Uterus (tissue), 4 donors: Measurements from ENCODE around the gene LRRC26. TPM values are rescaled to one million over a fixed set of nuclear protein-coding genes. Genes with fewer than 3 reads are reported as not detected.
"Not testable (repeated sequence)": the region's sequence is repeated elsewhere in the genome, so short reads cannot be mapped to it uniquely, and the experiment has no call there.

ENCODE experiments used
- DNase-seq, 2 donors: peaks; one replicate each; pipeline ENCODE4 v3.0.0-alpha.2; 2019 to 2020
- H3K27ac ChIP-seq, 2 donors: fragments of 200-600 bp; sonication (generic); 1 replicate in 1 of 2; 2 replicates in 1 of 2; pipeline ENCODE4 v1.5.1; 2016 to 2018
- H3K27me3 ChIP-seq, 2 donors: fragments of 200-600 bp; sonication (generic); one replicate each; pipeline ENCODE4 v1.5.1; 2018 to 2019; ENCODE audit warnings: control low read depth in 1 of 2
- H3K36me3 ChIP-seq, 2 donors: fragments of 200-600 bp; sonication (generic); one replicate each; pipeline ENCODE4 v1.5.1; 2019; ENCODE audit warnings: control low read depth in 1 of 2
- H3K4me1 ChIP-seq, 2 donors: fragments of 200-600 bp; sonication (generic); one replicate each; pipeline ENCODE4 v1.5.1; 2018 to 2019; ENCODE audit warnings: control low read depth in 1 of 2
- H3K4me3 ChIP-seq, 2 donors: fragments of 200-600 bp; sonication (generic); 1 replicate in 1 of 2; 2 replicates in 1 of 2; pipeline ENCODE4 v1.5.1; 2018 to 2019; ENCODE audit warnings: mild to moderate bottlenecking in 1 of 2
- H3K9me3 ChIP-seq, 2 donors: fragments of 200-600 bp; sonication (generic); one replicate each; pipeline ENCODE4 v1.5.1; 2019; ENCODE audit warnings: control low read depth in 1 of 2
- CTCF ChIP-seq, 4 experiments: fragments of 200-600 bp in 2 of 4; fragments of 450-650 bp in 2 of 4; sonication (generic) in 2 of 4; IDR thresholded peaks; one replicate each; pipeline ENCODE4 v1.5.1; 2016 to 2019; ENCODE audit warnings: antibody characterized with exemption in 4 of 4, mild to moderate bottlenecking in 2 of 4, moderate library complexity in 1 of 4
- POLR2A ChIP-seq, 2 donors: fragments of 450-650 bp; IDR thresholded peaks; one replicate each; pipeline ENCODE4 v1.6.1; 2016; ENCODE audit warnings: antibody characterized with exemption in 2 of 2, mild to moderate bottlenecking in 1 of 2, moderate library complexity in 1 of 2
- intact Hi-C: fragments of 100-400 bp; cut with DNase I; formaldehyde crosslinking; loops from one replicate; pipeline ENCODE4 v1.15.1; 2023; ENCODE audit warnings: low total_unique reads
- microRNA-seq: library from miRNA; unstranded; fragments of <30 nt; microRNA quantifications from one replicate; pipeline ENCODE4, GENCODE V29; 2016; ENCODE audit warnings: borderline microRNAs expressed, borderline replicate concordance
- small RNA-seq: library from RNA; depleted of rRNA; stranded (forward); fragments of <200 nt; gene quantifications from one replicate; pipeline ENCODE3, GENCODE V24; 2016
- total RNA-seq, 4 donors: library from RNA; depleted of rRNA in 3 of 4; stranded (reverse); fragments of >200 nt in 3 of 4; gene quantifications; one replicate each; pipeline versions ENCODE4 v1.1.0 to v1.2.4, GENCODE V29; 2014 to 2023
- donor health status: DM: yes; HTN: yes; CAD: no.

Gene LRRC26
- total RNA-seq, 4 donors from 2014 or later: 0.29 TPM; not detected in 3

GRCh38 chr9:137127301-137128157 is 42.3 kb downstream of the LRRC26 start:
- Histone ChIP-seq H3K36me3 (no peaks in the 10 kb centered on the region), H3K27ac (peak overlapping the region in 1 of 2 donors; percentile 15), H3K9me3 (peaks cover 0 to 5% of the 10 kb centered on the region in 2 donors), H3K4me3 (no peak overlapping the region), H3K4me1 (no peaks in the 10 kb centered on the region), H3K27me3 (no peaks in the 10 kb centered on the region)
- no peak for DNase-seq
- intact Hi-C loops: no loop called here
- TF ChIP-seq POLR2A (IDR thresholded peaks at IDR 0.05): no peak

- DNase-seq: no peak
- Histone ChIP-seq H3K36me3 (no peaks in the 10 kb centered on the region), H3K4me3 (no peak overlapping the region), H3K27ac (no peak overlapping the region), H3K4me1 (no peaks in the 10 kb centered on the region), H3K27me3 (no peaks in the 10 kb centered on the region), H3K9me3 (peaks cover 0 to 5% of the 10 kb centered on the region in 2 donors)
- intact Hi-C loops: no loop called here
- no peak for TF ChIP-seq POLR2A (IDR thresholded peaks at IDR 0.05)
- no peak for TF ChIP-seq CTCF (IDR thresholded peaks at IDR 0.05)
Measured at GRCh38 chr9:137126786-137127185, 43.1 kb downstream of the LRRC26 start.

DNA sequence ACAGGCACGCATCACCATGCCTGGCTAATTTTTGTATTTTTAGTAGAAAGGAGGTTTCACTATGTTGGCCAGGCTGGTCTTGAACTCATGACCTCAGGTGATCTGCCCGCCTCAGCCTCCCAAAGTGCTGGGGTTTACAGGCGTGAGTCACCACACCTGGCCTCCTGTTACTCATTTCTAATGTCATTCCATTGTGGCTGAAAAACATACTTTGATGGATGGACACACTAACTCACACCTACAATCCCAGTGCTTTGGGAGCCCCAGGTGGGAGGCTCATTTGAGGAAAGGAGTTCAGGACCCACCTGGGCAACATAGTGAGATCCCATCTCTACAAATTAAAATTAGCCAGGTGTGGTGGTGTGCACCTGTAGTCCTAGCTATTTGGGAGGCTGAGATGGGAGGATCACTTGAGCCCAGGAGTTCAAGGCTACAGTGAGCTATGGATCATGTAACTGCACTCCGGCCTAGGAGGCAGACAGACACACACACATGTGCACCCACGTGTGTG is 45.8 kb downstream of the LRRC26 start:
- intact Hi-C loops, H3K27me3 ChIP-seq, H3K4me1 ChIP-seq, H3K36me3 ChIP-seq, H3K9me3 ChIP-seq, DNase-seq, H3K4me3 ChIP-seq, H3K27ac ChIP-seq: not testable (repeated sequence)

GRCh38 chr9:137123468-137123837 is 46.4 kb downstream of the LRRC26 start:
- Histone ChIP-seq H3K4me1 (no peaks in the 10 kb centered on the region), H3K27ac (no peak overlapping the region), H3K27me3 (no peaks in the 10 kb centered on the region), H3K4me3 (no peak overlapping the region), H3K36me3 (no peaks in the 10 kb centered on the region), H3K9me3 (no peaks in the 10 kb centered on the region)
- TF ChIP-seq CTCF (IDR thresholded peaks at IDR 0.05) (no peak), POLR2A (IDR thresholded peaks at IDR 0.05) (no peak)
- intact Hi-C loops: no loop called here
- DNase-seq: no peak

DNA sequence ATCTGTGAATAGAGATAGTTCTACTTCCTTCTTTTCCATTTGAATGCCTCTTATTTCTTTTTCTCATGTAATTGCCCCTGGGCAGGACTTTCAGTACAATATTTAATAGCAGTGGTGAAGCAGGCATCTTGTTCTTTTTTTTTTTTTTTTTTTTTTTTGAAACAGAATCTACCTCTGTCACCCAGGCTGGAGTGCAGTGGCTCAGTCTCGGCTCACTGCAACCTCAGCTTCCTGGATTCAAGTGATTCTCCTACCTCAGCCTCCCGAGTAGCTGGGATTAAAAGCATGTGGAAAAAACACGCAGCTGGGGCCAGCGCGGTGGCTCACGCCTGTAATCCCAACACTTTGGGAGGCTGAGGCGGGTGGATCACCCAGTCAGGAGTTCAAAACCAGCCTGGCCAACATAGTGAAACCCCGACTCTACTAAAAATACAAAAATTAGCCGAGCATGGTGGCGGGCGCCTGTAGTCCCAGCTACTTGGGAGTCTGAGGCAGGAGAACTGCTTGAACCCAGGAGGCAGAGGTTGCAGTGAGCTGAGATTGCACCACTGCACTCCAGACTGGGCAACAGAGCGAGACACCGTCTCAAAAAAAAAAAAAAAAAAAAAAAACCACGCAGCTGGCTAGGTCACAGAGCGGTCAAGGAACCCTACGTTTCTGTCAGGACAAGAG is 46.9 kb downstream of the LRRC26 start:
- H3K27me3 ChIP-seq, intact Hi-C loops, H3K27ac ChIP-seq, H3K4me3 ChIP-seq, H3K4me1 ChIP-seq, DNase-seq, H3K36me3 ChIP-seq, H3K9me3 ChIP-seq: not testable (repeated sequence)

DNA sequence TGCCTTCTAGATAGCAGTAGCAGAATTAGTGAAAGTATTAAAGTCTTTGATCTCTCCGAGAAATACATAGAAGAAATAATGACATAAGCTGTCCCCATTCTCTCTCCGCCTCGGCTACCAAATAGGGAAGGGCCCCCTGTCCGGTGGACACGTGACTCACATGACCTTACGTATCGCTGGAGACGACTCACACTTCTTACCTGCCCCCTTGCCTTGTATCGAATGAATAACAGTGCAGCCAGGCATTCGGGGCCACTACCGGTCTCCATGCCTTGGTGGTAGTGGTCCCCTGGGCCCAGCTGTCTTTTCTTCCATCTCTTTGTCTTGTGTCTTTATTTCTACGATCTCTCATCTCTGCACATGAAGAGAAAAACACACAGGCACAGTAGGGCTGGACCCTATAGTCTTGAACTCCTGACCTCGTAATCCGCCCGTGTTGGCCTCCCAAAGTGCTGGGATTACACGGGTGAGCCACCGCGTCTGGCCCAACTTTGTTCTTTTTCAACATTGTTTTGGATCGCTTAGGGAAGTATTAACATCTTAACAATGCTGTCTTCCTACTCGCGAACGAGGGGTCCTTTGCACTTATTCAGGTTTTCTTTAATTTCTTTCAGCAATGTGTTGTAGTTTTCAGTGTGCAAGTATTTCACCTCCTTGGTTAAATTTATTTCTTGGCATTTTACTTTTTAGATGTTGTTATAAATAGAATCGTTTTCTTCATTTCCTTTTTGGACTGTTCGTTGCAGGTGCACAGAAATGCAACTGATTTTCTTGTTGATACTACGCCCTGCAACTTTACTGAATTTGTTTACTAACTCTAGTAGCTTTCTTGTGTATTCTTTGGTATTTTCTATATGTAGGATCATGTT is 47.7 kb downstream of the LRRC26 start:
- intact Hi-C loops, H3K4me3 ChIP-seq, DNase-seq: not testable (repeated sequence)

More for the DNA sequence above, 47.7 kb downstream of the LRRC26 start:
- H3K4me1 ChIP-seq, H3K27ac ChIP-seq, H3K36me3 ChIP-seq, H3K9me3 ChIP-seq, H3K27me3 ChIP-seq: not testable (repeated sequence)

Small RNAs within 50 kb of the gene (microRNA-seq; reads per million reads assigned to microRNA genes)
- not detected for gene MIR3621

Small RNAs within 50 kb of the gene (small RNA-seq; reads per million reads assigned to genes)
- gene MIR3621: not detected

Other genes starting within 250 kb of the LRRC26 start
- gene FBXW5, start 225.3 kb downstream of the LRRC26 start, total RNA-seq: 100 to 1,000 TPM in 1 of 4 donors, 10 to 100 TPM in 3; 67.4 to 111 (median 75.3) TPM
- gene C8G, start 224.8 kb downstream of the LRRC26 start, total RNA-seq: not detected
- 10 to 100 TPM in 2 of 4 donors, 1 to 10 TPM in 1, not detected in 1; 5.4 to 43.2 (median 10.3) TPM for gene LCN12, start 217.8 kb downstream of the LRRC26 start, total RNA-seq
- gene PTGDS, start 192.5 kb downstream of the LRRC26 start, total RNA-seq: 100 to 1,000 TPM in 1 of 4 donors, 10 to 100 TPM in 3; 13.5 to 116 (median 58.8) TPM
- gene LCNL1, start 187.1 kb downstream of the LRRC26 start, total RNA-seq: 1 to 10 TPM in 1 of 4 donors, under 1 TPM in 3; under 0.01 to 6.9 (median 0.54) TPM
- gene PAXX, start 177.6 kb downstream of the LRRC26 start, total RNA-seq: 10 to 100 TPM; 14.2 to 39.5 (median 18.8) TPM
- 1 to 10 TPM in 2 of 4 donors, not detected in 2; 1.5 TPM for gene CLIC3, start 173.5 kb downstream of the LRRC26 start, total RNA-seq
- 10 to 100 TPM; 24.8 to 36.9 (median 26.1) TPM for gene ABCA2, start 141.8 kb downstream of the LRRC26 start, total RNA-seq
- not detected for gene FUT7, start 138.0 kb downstream of the LRRC26 start, total RNA-seq
- gene NPDC1, start 123.9 kb downstream of the LRRC26 start, total RNA-seq: 100 to 1,000 TPM in 1 of 4 donors, 10 to 100 TPM in 3; 25.2 to 221 (median 59.2) TPM
- 10 to 100 TPM in 1 of 4 donors, 1 to 10 TPM in 1, not detected in 2; 2.4 to 11.5 TPM for gene ENTPD2, start 116.0 kb downstream of the LRRC26 start, total RNA-seq
- 1 to 10 TPM in 2 of 4 donors, under 1 TPM in 1, not detected in 1; 0.15 to 5.9 (median 1.0) TPM for gene SAPCD2, start 99.5 kb downstream of the LRRC26 start, total RNA-seq
- 10 to 100 TPM in 1 of 4 donors, 1 to 10 TPM in 2, under 1 TPM in 1; 0.51 to 13.8 (median 5.3) TPM for gene UAP1L1, start 92.5 kb downstream of the LRRC26 start, total RNA-seq
- 10 to 100 TPM; 32.9 to 65.0 (median 47.5) TPM for gene MAN1B1, start 83.1 kb downstream of the LRRC26 start, total RNA-seq
- 100 to 1,000 TPM in 1 of 4 donors, 10 to 100 TPM in 3; 23.2 to 100 (median 76.8) TPM for gene DPP7, start 55.3 kb downstream of the LRRC26 start, total RNA-seq
- gene GRIN1, start 30.9 kb downstream of the LRRC26 start, total RNA-seq: not detected
- not detected for gene TMEM210, start 2.0 kb upstream of the LRRC26 start, total RNA-seq
- 10 to 100 TPM in 3 of 4 donors, 1 to 10 TPM in 1; 6.7 to 65.6 (median 24.9) TPM for gene ANAPC2, start 18.5 kb upstream of the LRRC26 start, total RNA-seq
- 10 to 100 TPM; 17.1 to 47.1 (median 40.6) TPM for gene SSNA1, start 18.6 kb upstream of the LRRC26 start, total RNA-seq
- 10 to 100 TPM in 1 of 4 donors, 1 to 10 TPM in 2, under 1 TPM in 1; 0.29 to 17.1 (median 5.5) TPM for gene TPRN, start 30.7 kb upstream of the LRRC26 start, total RNA-seq
- gene TMEM203, start 35.6 kb upstream of the LRRC26 start, total RNA-seq: 10 to 100 TPM; 33.2 to 53.3 (median 38.7) TPM
- gene NDOR1, start 35.6 kb upstream of the LRRC26 start, total RNA-seq: 10 to 100 TPM in 1 of 4 donors, 1 to 10 TPM in 1, not detected in 2; 4.5 to 14.9 TPM
- 1 to 10 TPM in 1 of 4 donors, not detected in 3; 3.7 TPM for gene RNF208, start 52.2 kb upstream of the LRRC26 start, total RNA-seq
- gene CYSRT1, start 55.1 kb upstream of the LRRC26 start, total RNA-seq: under 1 TPM in 1 of 4 donors, not detected in 3; 0.34 TPM
- under 1 TPM in 1 of 4 donors, not detected in 3; 0.21 TPM for gene RNF224, start 57.5 kb upstream of the LRRC26 start, total RNA-seq
- under 1 TPM in 1 of 4 donors, not detected in 3; 0.48 TPM for gene SLC34A3, start 60.9 kb upstream of the LRRC26 start, total RNA-seq
- 100 to 1,000 TPM in 3 of 4 donors, 10 to 100 TPM in 1; 91.5 to 174 (median 139) TPM for gene TUBB4B, start 71.2 kb upstream of the LRRC26 start, total RNA-seq
- gene STPG3, start 81.2 kb upstream of the LRRC26 start, total RNA-seq: not detected
- 10 to 100 TPM; 17.1 to 46.5 (median 43.2) TPM for gene NELFB, start 85.3 kb upstream of the LRRC26 start, total RNA-seq
- 10 to 100 TPM in 3 of 4 donors, 1 to 10 TPM in 1; 2.6 to 12.7 (median 11.5) TPM for gene TOR4A, start 107.7 kb upstream of the LRRC26 start, total RNA-seq
- gene NRARP, start 132.2 kb upstream of the LRRC26 start, total RNA-seq: 10 to 100 TPM in 2 of 4 donors, 1 to 10 TPM in 1, under 1 TPM in 1; 0.29 to 16.5 (median 11.4) TPM